Smooth muscle cell of bladder (primary cell): Measurements from ENCODE around the gene WDR47. TPM values are rescaled to one million over a fixed set of nuclear protein-coding genes. Genes with fewer than 3 reads are reported as not detected.

Experiments used
- total RNA-seq: library from RNA; depleted of rRNA; stranded (reverse); fragments of >200 nt; gene quantifications from 2 replicates; pipeline ENCODE4 v1.2.3, GENCODE V29; 2014

The WDR47 gene
- total RNA-seq = 11.0 and 12.0 TPM in 2 replicates

DNA sequence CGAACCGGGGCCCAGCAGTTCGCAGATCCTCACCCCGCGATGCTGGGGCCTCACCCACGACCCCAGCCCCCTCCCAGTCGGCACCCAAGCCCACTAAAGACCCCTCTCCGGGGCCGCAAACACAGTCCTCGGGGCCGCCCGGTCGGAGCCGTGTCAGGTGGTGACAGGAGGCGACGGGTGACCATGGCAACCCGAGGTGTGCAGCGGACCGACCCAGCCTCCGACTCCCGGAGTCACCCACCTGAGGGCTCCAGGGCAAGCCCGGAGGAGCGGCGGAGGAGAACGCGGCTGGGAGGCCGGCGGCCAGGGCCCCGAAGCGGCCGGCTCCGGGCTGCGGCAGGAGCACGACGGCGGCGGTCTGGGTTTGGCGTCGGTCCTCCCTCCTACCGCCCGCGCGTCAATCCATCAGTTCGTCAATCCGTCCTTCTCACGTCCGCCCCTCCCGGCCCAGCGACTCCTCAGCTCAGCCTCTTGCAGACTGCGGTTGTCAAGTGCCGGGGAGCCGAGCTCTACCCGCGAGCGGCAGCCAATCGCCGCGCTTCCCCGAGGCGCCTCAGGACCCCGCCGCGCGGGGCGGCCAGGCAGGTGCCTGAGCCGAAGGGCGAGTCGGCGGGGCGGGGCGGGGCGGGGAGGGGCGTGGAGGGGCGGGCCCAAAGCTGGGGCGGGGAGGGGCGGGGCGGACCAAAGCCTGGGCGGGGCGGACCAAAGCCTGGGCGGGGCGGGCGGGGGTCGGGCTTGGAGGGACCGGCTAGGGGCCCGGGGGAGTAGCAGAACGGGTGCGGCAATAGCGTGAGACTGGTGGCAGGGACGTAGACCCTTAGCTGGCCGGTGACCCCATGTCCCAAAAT, at the start of gene WDR47:
TSS of gene WDR47 (minus strand) at position 482 of the 848 bp plus-strand sequence. CDS start 18,590 bp downstream, outside the sequence.

GRCh38 chr1:109090196-109091077, 48.5 kb upstream of the WDR47 start, which contains the start of gene TMEM167B:
Gene TMEM167B (plus strand): TSS chr1:109090764. CDS start chr1:109090873, 109 bp downstream.

DNA sequence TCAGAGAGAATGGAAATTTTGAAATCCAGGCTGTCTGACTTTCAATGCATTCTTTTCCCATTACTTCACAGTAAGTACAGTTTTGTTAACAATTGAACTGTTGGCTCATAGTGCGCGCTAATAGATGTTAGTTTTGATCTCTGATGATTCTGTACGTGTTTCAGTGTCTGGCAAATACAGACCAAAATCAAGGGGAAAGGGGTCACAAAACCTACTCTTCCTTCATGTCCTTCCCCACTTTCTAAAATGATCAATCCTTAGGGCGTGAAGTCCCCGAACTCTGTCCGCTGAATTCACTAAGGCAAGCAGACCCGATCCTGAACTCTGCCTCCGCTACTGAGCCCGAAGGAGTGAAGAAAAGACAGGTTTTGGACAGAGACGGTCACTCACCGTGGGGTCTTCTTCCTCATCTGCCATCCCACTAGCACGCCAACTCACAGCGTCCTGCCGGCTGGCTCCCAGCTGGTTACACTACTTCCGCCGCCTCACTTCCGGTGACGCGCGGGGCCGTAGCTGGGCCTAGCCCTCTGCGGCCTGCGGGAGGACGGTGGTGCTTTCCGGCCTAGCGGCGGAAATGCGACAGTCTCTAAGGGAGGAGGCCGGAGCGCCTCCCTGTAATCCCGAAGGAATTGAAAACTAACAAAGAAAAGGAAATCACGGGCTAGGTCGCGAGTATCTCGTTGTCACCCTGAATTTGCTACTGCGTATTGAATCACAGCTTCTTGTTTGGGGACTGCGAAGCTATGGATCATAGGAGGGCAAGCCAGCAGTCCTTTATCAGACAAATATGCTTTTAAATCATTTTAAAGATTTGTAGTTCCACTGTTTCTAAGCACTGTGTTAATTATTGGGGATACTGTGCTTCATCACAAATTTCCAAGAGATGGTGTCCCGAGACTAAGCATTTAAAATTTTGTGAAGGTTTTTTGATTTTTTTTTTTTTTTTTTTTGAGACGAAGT, 33.9 kb upstream of the WDR47 start, which contains the start of gene TAF13:
TSS of gene TAF13 (minus strand) at position 473 of the 960 bp plus-strand sequence. CDS start at position 417, 56 bp downstream.

GRCh38 chr1:108963052-108963686, 78.7 kb downstream of the WDR47 start, which contains the start of gene CLCC1:
Gene CLCC1 (minus strand): TSS chr1:108963484. CDS start chr1:108950437, 13,047 bp downstream.

Other genes with a start within 250 kb of the WDR47 start
- gene AKNAD1, start 185.0 kb downstream of the WDR47 start, total RNA-seq = not detected in 2 replicates
- 11.9 and 14.8 TPM in 2 replicates for gene GPSM2, start 165.1 kb downstream of the WDR47 start, total RNA-seq
- 31.4 and 38.8 TPM in 2 replicates for gene CLCC1, start 78.6 kb downstream of the WDR47 start, total RNA-seq
- gene TAF13, start 33.9 kb upstream of the WDR47 start, total RNA-seq = 87.9 and 127 TPM in 2 replicates
- gene TMEM167B, start 48.7 kb upstream of the WDR47 start, total RNA-seq = 38.1 and 46.3 TPM in 2 replicates
- gene ELAPOR1, start 72.0 kb upstream of the WDR47 start, total RNA-seq = 0.57 and 0.74 TPM in 2 replicates
- 266 and 324 TPM in 2 replicates for gene SARS1, start 171.8 kb upstream of the WDR47 start, total RNA-seq
- 1.00 and 1.5 TPM in 2 replicates for gene CELSR2, start 207.4 kb upstream of the WDR47 start, total RNA-seq
- gene PSRC1, start 241.0 kb upstream of the WDR47 start, total RNA-seq = 1.8 and 2.3 TPM in 2 replicates